CD4-positive, CD25-positive, alpha-beta regulatory T cell (primary cell): ENCODE results near the gene ITFG1. TPM values are rescaled to one million over a fixed set of nuclear protein-coding genes. Genes with fewer than 3 reads are reported as not detected.
A peak's percentile ranks its signal among the peaks of the same experiment; 100 is the strongest.

Experiments
- ATAC-seq, 2 donors: fragments of 150-1000 bp; cut with Tn5 transposase; one replicate each; pipeline ENCODE4 v1.10.0; 2021; ENCODE audit warnings: low read depth in 2 of 2, moderate number of reproducible peaks in 2 of 2, moderate library complexity in 1 of 2
- DNase-seq, 3 donors: peaks; one replicate each; pipeline versions ENCODE4 v3.0.0 to v3.0.0-alpha.2; 2012 to 2022; ENCODE audit warnings: mixed read lengths in 1 of 3
- H3K27ac ChIP-seq: one replicate; pipeline ENCODE4 v1.7.0; 2013; ENCODE audit warnings: mild to moderate bottlenecking, low read length; ENCODE audit not compliant: insufficient read depth, poor library complexity, severe bottlenecking
- H3K27me3 ChIP-seq: one replicate; pipeline ENCODE4 v1.7.0; 2013; ENCODE audit warnings: low read length; ENCODE audit not compliant: control insufficient read depth, insufficient read depth
- H3K36me3 ChIP-seq: one replicate; pipeline ENCODE4 v1.7.0; 2013; ENCODE audit warnings: mild to moderate bottlenecking, low read length, moderate library complexity; ENCODE audit not compliant: control insufficient read depth, insufficient read depth
- H3K4me1 ChIP-seq: 2 replicates; pipeline ENCODE4 v1.7.0; 2013; ENCODE audit warnings: mild to moderate bottlenecking, low read length; ENCODE audit not compliant: insufficient read depth, control insufficient read depth, poor library complexity, severe bottlenecking
- H3K4me3 ChIP-seq: one replicate; pipeline ENCODE4 v1.7.0; 2013; ENCODE audit warnings: low read depth, mild to moderate bottlenecking, low read length, moderate library complexity
- H3K9me3 ChIP-seq, 2 experiments: 1 replicate in 1 of 2; 2 replicates in 1 of 2; pipeline ENCODE4 v1.7.0; 2013; ENCODE audit warnings: low read length in 2 of 2, mild to moderate bottlenecking in 1 of 2, moderate library complexity in 1 of 2; ENCODE audit not compliant: control insufficient read depth in 2 of 2
- H3K27ac Mint-ChIP-seq, 3 donors: one replicate each; pipeline ENCODE4 v1.8.0; 2020 to 2022; ENCODE audit warnings: mild to moderate bottlenecking in 3 of 3, mixed read lengths in 3 of 3, moderate library complexity in 2 of 3
- H3K27me3 Mint-ChIP-seq: one replicate; pipeline ENCODE4 v1.8.0; 2022; ENCODE audit warnings: mild to moderate bottlenecking, mixed read lengths
- H3K36me3 Mint-ChIP-seq: one replicate; pipeline ENCODE4 v1.8.0; 2020; ENCODE audit warnings: mixed read lengths
- H3K4me1 Mint-ChIP-seq, 4 donors: one replicate each; pipeline ENCODE4 v1.8.0; 2020 to 2022; ENCODE audit warnings: mixed read lengths in 4 of 4, mild to moderate bottlenecking in 1 of 4
- H3K4me3 Mint-ChIP-seq, 4 donors: one replicate each; pipeline ENCODE4 v1.8.0; 2020 to 2022; ENCODE audit warnings: mild to moderate bottlenecking in 4 of 4, mixed read lengths in 4 of 4, moderate library complexity in 3 of 4
- H3K9me3 Mint-ChIP-seq, 7 donors: one replicate each; pipeline ENCODE4 v1.8.0; 2020 to 2022; ENCODE audit warnings: mixed read lengths in 7 of 7, mild to moderate bottlenecking in 3 of 7, moderate library complexity in 2 of 7
- polyA plus RNA-seq, 4 donors: library from polyadenylated mRNA; unstranded; fragments of 300-500 nt; fragmentation: Illumina TruSeq; gene quantifications; one replicate each; pipeline ENCODE4 v1.2.3, GENCODE V29; 2021
- total RNA-seq: library from RNA; stranded (reverse); gene quantifications from one replicate; pipeline ENCODE4 v1.2.3, GENCODE V29; 2022

The ITFG1 gene
- total and polyA plus RNA-seq, 5 donors from 2014 or later: 30.1 to 47.6 (median 35.9) TPM

GRCh38 chr16:47461598-47462266 is 869 bp upstream of the ITFG1 start:
- H3K27me3 Mint-ChIP-seq: no peaks in the 10 kb centered on the region
- no peaks in the 10 kb centered on the region for H3K27me3 ChIP-seq
- H3K27ac ChIP-seq: peak overlapping the region; percentile 89
- peaks cover 61% of the 10 kb centered on the region for H3K4me1 ChIP-seq
- H3K36me3 ChIP-seq: peaks cover 10% of the 10 kb centered on the region
- H3K36me3 Mint-ChIP-seq: peaks cover 21% of the 10 kb centered on the region
- DNase-seq (peak in 2 of 3 donors; percentile 27 to 68), ATAC-seq (no peak)
- no peaks in the 10 kb centered on the region for H3K9me3 Mint-ChIP-seq
- no peaks in the 10 kb centered on the region for H3K9me3 ChIP-seq
- peaks cover 51 to 82% (median 68%) of the 10 kb centered on the region in 4 donors for H3K4me1 Mint-ChIP-seq
- H3K4me3 ChIP-seq: peak overlapping the region; percentile 96
- H3K4me3 Mint-ChIP-seq: peak overlapping the region; percentile 91 to 99 (median 94)
- H3K27ac Mint-ChIP-seq: peak overlapping the region; percentile 85 to 97 (median 90)

GRCh38 chr16:47460359-47460710 is 528 bp downstream of the ITFG1 start:
- DNase-seq (no peak), ATAC-seq (no peak)
- H3K36me3 Mint-ChIP-seq: peaks cover 19% of the 10 kb centered on the region
- peaks cover 44 to 77% (median 61%) of the 10 kb centered on the region in 4 donors for H3K4me1 Mint-ChIP-seq
- H3K4me3 Mint-ChIP-seq: peak overlapping the region; percentile 91 to 99 (median 94)
- Histone ChIP-seq H3K27me3 (no peaks in the 10 kb centered on the region), H3K9me3 (no peaks in the 10 kb centered on the region), H3K36me3 (peaks cover 15% of the 10 kb centered on the region), H3K27ac (peak overlapping the region; percentile 89), H3K4me3 (peak overlapping the region; percentile 94), H3K4me1 (peaks cover 54% of the 10 kb centered on the region)
- no peaks in the 10 kb centered on the region for H3K9me3 Mint-ChIP-seq
- peak overlapping the region; percentile 96 to 99 (median 97) for H3K27ac Mint-ChIP-seq
- no peaks in the 10 kb centered on the region for H3K27me3 Mint-ChIP-seq

- H3K4me3 Mint-ChIP-seq: peak overlapping the region; percentile 91 to 99 (median 94)
- H3K27ac Mint-ChIP-seq: peak overlapping the region in 2 of 3 donors; percentile 97 to 99
- peaks cover 24% of the 10 kb centered on the region for H3K36me3 Mint-ChIP-seq
- H3K27me3 Mint-ChIP-seq: no peaks in the 10 kb centered on the region
- Histone ChIP-seq H3K27me3 (no peaks in the 10 kb centered on the region), H3K9me3 (no peaks in the 10 kb centered on the region), H3K4me1 (peaks cover 52% of the 10 kb centered on the region), H3K4me3 (peak overlapping the region; percentile 94), H3K36me3 (peaks cover 15% of the 10 kb centered on the region), H3K27ac (peak overlapping the region; percentile 89)
- H3K9me3 Mint-ChIP-seq: no peaks in the 10 kb centered on the region
- DNase-seq (no peak), ATAC-seq (no peak)
- H3K4me1 Mint-ChIP-seq: peaks cover 40 to 75% (median 59%) of the 10 kb centered on the region in 4 donors
Measured at GRCh38 chr16:47459603-47460002, 1.3 kb downstream of the ITFG1 start.

GRCh38 chr16:47458331-47458730 is 2.5 kb downstream of the ITFG1 start:
- ATAC-seq: no peak
- Mint-ChIP-seq H3K9me3 (no peaks in the 10 kb centered on the region), H3K36me3 (peaks cover 34% of the 10 kb centered on the region), H3K4me1 (peaks cover 32 to 71% (median 51%) of the 10 kb centered on the region in 4 donors), H3K27me3 (no peaks in the 10 kb centered on the region), H3K27ac (peak overlapping the region in 1 of 3 donors; percentile 23), H3K4me3 (peak overlapping the region in 2 of 4 donors; percentile 81 to 85)
- peaks cover 40% of the 10 kb centered on the region for H3K4me1 ChIP-seq
- no peak overlapping the region for H3K27ac ChIP-seq
- no peaks in the 10 kb centered on the region for H3K9me3 ChIP-seq
- DNase-seq: no peak
- H3K27me3 ChIP-seq: no peaks in the 10 kb centered on the region
- no peak overlapping the region for H3K4me3 ChIP-seq
- H3K36me3 ChIP-seq: peaks cover 25% of the 10 kb centered on the region

GRCh38 chr16:47449788-47450187 is 11.1 kb downstream of the ITFG1 start:
- no peak for DNase-seq
- Mint-ChIP-seq H3K4me3 (no peak overlapping the region), H3K36me3 (peaks cover 46% of the 10 kb centered on the region), H3K9me3 (no peaks in the 10 kb centered on the region), H3K27me3 (no peaks in the 10 kb centered on the region), H3K27ac (peak overlapping the region in 1 of 3 donors; percentile 2), H3K4me1 (peaks cover 23 to 56% (median 39%) of the 10 kb centered on the region in 4 donors)
- Histone ChIP-seq H3K27me3 (no peaks in the 10 kb centered on the region), H3K4me1 (no peaks in the 10 kb centered on the region), H3K9me3 (no peaks in the 10 kb centered on the region), H3K27ac (no peak overlapping the region), H3K36me3 (peaks cover 58% of the 10 kb centered on the region), H3K4me3 (no peak overlapping the region)
- ATAC-seq: no peak

GRCh38 chr16:47448830-47449575 is 11.9 kb downstream of the ITFG1 start:
- no peak for ATAC-seq
- peaks cover 57% of the 10 kb centered on the region for H3K36me3 ChIP-seq
- H3K27ac ChIP-seq: no peak overlapping the region
- Mint-ChIP-seq H3K36me3 (peaks cover 45% of the 10 kb centered on the region), H3K9me3 (no peaks in the 10 kb centered on the region), H3K27me3 (no peaks in the 10 kb centered on the region), H3K27ac (peak overlapping the region in 1 of 3 donors; percentile 54), H3K4me3 (no peak overlapping the region), H3K4me1 (peaks cover 22 to 56% (median 38%) of the 10 kb centered on the region in 4 donors)
- H3K4me3 ChIP-seq: no peak overlapping the region
- H3K27me3 ChIP-seq: no peaks in the 10 kb centered on the region
- H3K9me3 ChIP-seq: no peaks in the 10 kb centered on the region
- H3K4me1 ChIP-seq: no peaks in the 10 kb centered on the region
- no peak for DNase-seq

- Mint-ChIP-seq H3K27me3 (no peaks in the 10 kb centered on the region), H3K27ac (peak overlapping the region in 2 of 3 donors; percentile 16 to 62), H3K9me3 (peaks cover 0 to 7% (median 0%) of the 10 kb centered on the region in 7 donors), H3K4me3 (no peak overlapping the region), H3K4me1 (peaks cover 17 to 54% (median 35%) of the 10 kb centered on the region in 4 donors), H3K36me3 (peaks cover 41% of the 10 kb centered on the region)
- peaks cover 31% of the 10 kb centered on the region for H3K36me3 ChIP-seq
- ATAC-seq (no peak), DNase-seq (no peak)
- H3K4me1 ChIP-seq: no peaks in the 10 kb centered on the region
- no peak overlapping the region for H3K27ac ChIP-seq
- no peaks in the 10 kb centered on the region for H3K27me3 ChIP-seq
- H3K9me3 ChIP-seq: no peaks in the 10 kb centered on the region
- no peak overlapping the region for H3K4me3 ChIP-seq
Measured at GRCh38 chr16:47446431-47446830, 14.4 kb downstream of the ITFG1 start.
